GM12801 (cell line): ENCODE measurements around the gene PIAS3.

Source experiments
- CTCF ChIP-seq: IDR thresholded peaks from one replicate; pipeline ENCODE4 v1.5.1; 2011; ENCODE audit warnings: control low read depth; ENCODE audit not compliant: insufficient read length; ENCODE audit errors: extremely low read depth

PIAS3 gene

DNA sequence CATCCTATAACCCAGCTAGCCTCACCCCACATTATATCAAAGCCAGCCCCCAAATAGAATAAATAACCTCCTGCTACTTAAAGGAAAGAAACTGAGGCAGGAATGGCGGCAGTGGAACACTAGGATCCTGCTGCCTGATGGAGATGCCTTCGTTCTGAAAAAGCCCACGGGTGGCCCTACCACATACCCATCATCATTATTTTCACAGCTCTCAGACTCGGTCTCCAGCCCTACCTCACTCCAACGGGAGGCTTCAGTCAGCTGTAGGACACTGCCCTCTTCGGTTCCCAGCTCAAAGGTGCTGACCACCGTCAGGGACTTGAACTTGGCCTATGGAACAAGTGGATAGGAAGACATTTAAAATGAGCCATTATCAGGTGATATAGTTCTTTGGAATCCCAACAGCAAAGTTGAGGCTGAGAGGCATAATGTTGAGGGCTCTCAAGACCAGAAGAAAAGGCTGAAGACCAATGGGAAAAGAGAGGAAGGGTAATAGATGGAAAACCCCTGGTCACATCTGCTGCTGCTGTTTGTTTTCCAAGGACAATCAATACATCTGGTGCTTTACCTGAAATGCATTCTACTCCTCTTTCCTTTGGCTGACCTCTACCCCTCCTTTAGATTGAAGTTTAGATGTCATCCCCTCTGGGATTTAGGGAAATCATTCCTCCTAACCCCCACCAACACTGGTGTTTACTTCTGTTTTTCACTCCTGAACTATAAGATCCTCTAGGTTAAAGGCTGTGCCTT lies 34.6 kb upstream of the PIAS3 start:
- TF ChIP-seq CTCF, result no peak

DNA sequence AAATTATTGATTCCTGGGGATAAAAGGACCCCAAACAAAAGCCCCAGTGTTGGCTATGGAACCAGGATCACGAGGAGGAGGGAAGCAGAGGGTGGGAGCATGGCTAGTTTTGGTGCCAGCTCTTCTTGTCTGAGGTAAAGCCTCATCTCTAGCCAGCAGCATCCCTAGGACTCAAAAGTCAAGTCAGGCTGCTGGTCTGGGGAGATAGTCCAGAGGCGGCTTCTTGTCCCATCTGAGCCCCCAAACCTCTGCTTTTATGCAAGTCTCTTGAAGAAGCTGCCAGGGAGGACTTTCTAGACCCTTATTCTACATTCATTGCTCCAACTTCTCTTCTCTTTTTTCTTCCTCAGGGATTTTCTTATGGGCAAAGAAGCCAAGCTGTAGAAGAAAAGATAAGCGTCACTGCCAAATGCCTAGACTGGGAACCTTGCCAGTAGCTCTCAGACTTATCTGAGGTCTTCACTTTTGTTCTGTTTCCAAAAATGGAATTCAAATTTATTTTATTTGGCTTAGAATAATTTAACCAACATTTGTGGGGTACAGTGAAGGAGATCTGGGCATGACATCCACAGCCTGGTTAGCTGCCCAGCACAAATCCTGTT lies 33.7 kb upstream of the PIAS3 start:
- no peak for TF ChIP-seq CTCF

- TF ChIP-seq CTCF, result no peak
These were observed 33.0 kb upstream of the PIAS3 start for GRCh38 chr1:145891587-145892485.

DNA sequence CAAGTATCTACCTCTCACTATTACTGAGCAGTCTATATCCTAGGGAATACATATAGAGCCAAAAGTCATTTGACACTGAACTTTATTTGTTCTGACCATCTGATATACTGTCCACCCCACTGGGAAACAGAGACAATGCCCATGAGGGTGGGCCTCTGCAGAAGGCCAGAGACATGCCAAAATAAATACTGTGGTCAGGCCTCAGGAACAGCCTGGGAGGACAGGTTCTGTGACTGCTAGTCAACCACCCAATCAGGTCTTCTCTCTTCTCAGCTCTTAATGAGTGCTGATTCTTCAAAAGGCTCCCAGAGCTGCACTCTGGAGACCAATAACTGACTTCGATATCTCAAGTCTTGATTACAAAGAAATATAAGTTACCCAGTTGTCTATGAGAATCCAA lies 32.3 kb upstream of the PIAS3 start:
- no peak for TF ChIP-seq CTCF

DNA sequence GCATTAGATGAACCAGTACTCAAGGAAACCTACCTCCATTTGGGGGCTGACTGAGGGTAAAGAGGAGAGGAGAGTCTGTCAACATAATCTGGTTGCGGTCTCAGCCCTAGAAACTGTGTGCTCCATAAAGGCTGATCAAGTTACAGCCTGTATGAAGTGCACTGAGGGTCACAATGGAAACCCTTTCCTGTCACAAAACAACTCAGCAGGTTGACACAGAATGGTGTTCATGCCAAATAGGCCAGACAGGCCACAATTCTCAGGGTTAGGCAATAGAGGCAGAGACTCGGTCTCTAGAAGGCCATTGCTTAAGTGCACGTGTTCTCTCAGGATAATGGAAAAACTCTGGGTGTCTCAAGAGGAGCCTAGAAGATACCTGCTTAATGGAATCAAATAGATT lies 30.8 kb upstream of the PIAS3 start:
- no peak for TF ChIP-seq CTCF

DNA sequence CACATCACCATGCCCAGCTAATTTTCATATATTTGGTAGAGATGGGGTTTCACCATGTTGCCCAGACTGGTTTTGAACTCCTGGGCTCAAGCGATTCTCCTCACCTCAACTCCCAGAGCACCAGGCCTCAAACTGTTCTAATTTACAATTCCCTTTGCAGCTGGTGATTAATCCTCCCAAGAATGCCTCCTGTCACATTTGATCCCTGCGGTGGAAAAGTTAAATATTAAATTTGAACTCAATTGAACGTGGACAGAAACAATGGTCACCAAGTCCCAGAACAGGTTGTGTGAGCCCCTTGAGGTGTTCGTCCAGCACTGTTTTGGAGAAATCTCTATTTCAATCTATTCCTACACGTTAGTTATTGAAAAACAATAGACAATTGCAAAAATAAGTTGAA lies 28.8 kb upstream of the PIAS3 start:
- no peak for TF ChIP-seq CTCF

DNA sequence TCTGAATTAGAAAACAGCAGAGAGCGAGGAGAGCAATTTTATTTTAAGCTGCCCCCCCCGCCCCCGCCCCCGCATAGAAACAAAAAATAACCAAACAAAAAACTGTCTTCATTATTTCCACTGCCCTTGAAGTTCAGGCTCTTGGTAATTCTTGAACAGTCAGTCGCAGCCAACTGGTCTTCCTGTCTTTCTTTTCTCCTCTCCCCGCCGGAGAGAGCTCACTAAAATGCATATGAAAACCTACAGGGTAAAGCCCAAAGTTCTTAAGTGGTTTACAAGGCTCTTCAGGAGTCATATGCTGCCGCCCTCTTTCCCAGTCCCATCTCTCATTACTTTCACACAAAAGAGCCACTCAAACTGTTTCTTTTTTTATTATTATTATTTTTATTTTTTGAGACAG lies 27.9 kb upstream of the PIAS3 start:
- TF ChIP-seq CTCF, result no peak
